Tibial artery (tissue), 4 donors: ENCODE results near the gene DLL3.

ENCODE experiments used
- DNase-seq, 2 donors: peaks; one replicate each; pipeline ENCODE4 v3.0.0-alpha.2; 2019
- H3K27ac ChIP-seq, 2 donors: fragments of 200-600 bp; sonication (generic) in 1 of 2; 1 replicate in 1 of 2; 2 replicates in 1 of 2; pipeline ENCODE4 v1.5.1; 2018 to 2019; ENCODE audit warnings: mild to moderate bottlenecking in 1 of 2
- H3K27me3 ChIP-seq, 2 donors: fragments of 200-600 bp; sonication (generic) in 1 of 2; one replicate each; pipeline versions ENCODE4 v1.5.1 to v1.6.0; 2016 to 2019
- H3K36me3 ChIP-seq, 3 donors: fragments of 200-600 bp; sonication (generic) in 2 of 3; one replicate each; pipeline ENCODE4 v1.5.1; 2016 to 2019; ENCODE audit warnings: mild to moderate bottlenecking in 2 of 3
- H3K4me1 ChIP-seq, 4 donors: fragments of 200-600 bp; sonication (generic) in 2 of 4; 1 replicate in 3 of 4; 2 replicates in 1 of 4; pipeline ENCODE4 v1.5.1; 2016 to 2019
- H3K4me3 ChIP-seq, 2 donors: fragments of 200-600 bp; sonication (generic) in 1 of 2; 1 replicate in 1 of 2; 2 replicates in 1 of 2; pipeline ENCODE4 v1.5.1; 2018 to 2019; ENCODE audit warnings: mild to moderate bottlenecking in 2 of 2
- H3K9me3 ChIP-seq, 3 donors: fragments of 200-600 bp; sonication (generic) in 1 of 3; one replicate each; pipeline ENCODE4 v1.5.1; 2016 to 2019
- CTCF ChIP-seq, 2 experiments: fragments of 200-600 bp in 1 of 2; fragments of 450-650 bp in 1 of 2; IDR thresholded peaks; one replicate each; pipeline ENCODE4 v1.5.1; 2017 to 2019; ENCODE audit warnings: antibody characterized with exemption in 2 of 2, mild to moderate bottlenecking in 1 of 2, moderate library complexity in 1 of 2
- intact Hi-C: fragments of 100-400 bp; cut with DNase I; formaldehyde crosslinking; loops from one replicate; pipeline ENCODE4 v1.15.0; 2023; ENCODE audit warnings: low total_unique reads

The DLL3 gene

GRCh38 chr19:39518458-39518857 is 19.7 kb downstream of the DLL3 start:
- Histone ChIP-seq H3K4me3 (no peak overlapping the region), H3K27me3 (peaks cover 4 to 49% of the 10 kb centered on the region in 2 donors), H3K9me3 (no peaks in the 10 kb centered on the region), H3K36me3 (no peaks in the 10 kb centered on the region), H3K27ac (no peak overlapping the region), H3K4me1 (peaks cover 4 to 17% (median 14%) of the 10 kb centered on the region in 4 donors)
- no peak for DNase-seq
- TF ChIP-seq CTCF (IDR thresholded peaks at IDR 0.05): no peak
- intact Hi-C loops: no loop called here

GRCh38 chr19:39518975-39519374 is 20.2 kb downstream of the DLL3 start:
- intact Hi-C loops: no loop called here
- no peaks in the 10 kb centered on the region for H3K36me3 ChIP-seq
- H3K4me3 ChIP-seq: no peak overlapping the region
- H3K27me3 ChIP-seq: peaks cover 4 to 45% of the 10 kb centered on the region in 2 donors
- no peaks in the 10 kb centered on the region for H3K9me3 ChIP-seq
- no peak for TF ChIP-seq CTCF (IDR thresholded peaks at IDR 0.05)
- DNase-seq: no peak
- no peak overlapping the region for H3K27ac ChIP-seq
- peaks cover 4 to 17% (median 14%) of the 10 kb centered on the region in 4 donors for H3K4me1 ChIP-seq

GRCh38 chr19:39520541-39521484 is 22.1 kb downstream of the DLL3 start:
- Histone ChIP-seq H3K4me3 (no peak overlapping the region), H3K27me3 (peaks cover 0 to 27% of the 10 kb centered on the region in 2 donors), H3K27ac (no peak overlapping the region), H3K36me3 (no peaks in the 10 kb centered on the region), H3K4me1 (peaks cover 0 to 5% (median 2%) of the 10 kb centered on the region in 4 donors), H3K9me3 (no peaks in the 10 kb centered on the region)
- no peak for TF ChIP-seq CTCF (IDR thresholded peaks at IDR 0.05)
- intact Hi-C loops: no loop called here
- DNase-seq: no peak

- H3K4me3 ChIP-seq: no peak overlapping the region
- DNase-seq: no peak
- H3K9me3 ChIP-seq: no peaks in the 10 kb centered on the region
- intact Hi-C loops: no loop called here
- no peak overlapping the region for H3K27ac ChIP-seq
- no peak for TF ChIP-seq CTCF (IDR thresholded peaks at IDR 0.05)
- H3K27me3 ChIP-seq: no peaks in the 10 kb centered on the region
- H3K4me1 ChIP-seq: no peaks in the 10 kb centered on the region
- H3K36me3 ChIP-seq: peaks cover 0 to 6% (median 0%) of the 10 kb centered on the region in 3 donors
These were observed 25.7 kb downstream of the DLL3 start for GRCh38 chr19:39524495-39524894.

- H3K4me1 ChIP-seq: peaks cover 0 to 5% (median 2%) of the 10 kb centered on the region in 4 donors
- H3K9me3 ChIP-seq: no peaks in the 10 kb centered on the region
- peaks cover 0 to 6% (median 0%) of the 10 kb centered on the region in 3 donors for H3K36me3 ChIP-seq
- H3K4me3 ChIP-seq: no peak overlapping the region
- no peaks in the 10 kb centered on the region for H3K27me3 ChIP-seq
- intact Hi-C loops: no loop called here
- TF ChIP-seq CTCF (IDR thresholded peaks at IDR 0.05): no peak
- no peak for DNase-seq
- H3K27ac ChIP-seq: no peak overlapping the region
These were observed 26.5 kb downstream of the DLL3 start for GRCh38 chr19:39525205-39525604.
